Upper lobe of left lung (tissue), 6 donors: ENCODE results near the gene SPPL3. TPM values are rescaled to one million over a fixed set of nuclear protein-coding genes. Genes with fewer than 3 reads are reported as not detected.

Experiments
- ATAC-seq, 2 donors: fragments of 200-7000 bp; cut with Tn5 transposase; one replicate each; pipeline ENCODE4 v1.9.1; 2022; ENCODE audit warnings: mild to moderate bottlenecking in 2 of 2, moderate library complexity in 2 of 2; ENCODE audit not compliant: low FRiP score in 2 of 2
- DNase-seq, 2 donors: peaks; one replicate each; pipeline ENCODE4 v3.0.0-alpha.2; 2019 to 2020
- H3K27ac ChIP-seq, 4 donors: fragments of 200-600 bp; sonication (generic); one replicate each; pipeline ENCODE4 v1.5.1; 2016 to 2019
- H3K27me3 ChIP-seq, 4 donors: fragments of 200-600 bp; sonication (generic); one replicate each; pipeline ENCODE4 v1.5.1; 2017 to 2019
- H3K36me3 ChIP-seq, 4 donors: fragments of 200-600 bp; sonication (generic); one replicate each; pipeline ENCODE4 v1.5.1; 2016 to 2019
- H3K4me1 ChIP-seq, 4 donors: fragments of 200-600 bp; sonication (generic); one replicate each; pipeline ENCODE4 v1.5.1; 2018 to 2019
- H3K4me3 ChIP-seq, 4 donors: fragments of 200-600 bp; sonication (generic); one replicate each; pipeline ENCODE4 v1.5.1; 2017 to 2019; ENCODE audit warnings: mild to moderate bottlenecking in 2 of 4, moderate library complexity in 1 of 4
- H3K9me3 ChIP-seq, 4 donors: fragments of 200-600 bp; sonication (generic); one replicate each; pipeline ENCODE4 v1.5.1; 2018 to 2019
- CTCF ChIP-seq, 6 experiments: fragments of 450-650 bp in 4 of 6; fragments of 200-600 bp in 2 of 6; sonication (generic) in 2 of 6; IDR thresholded peaks; one replicate each; pipeline ENCODE4 v1.5.1; 2016 to 2019; ENCODE audit warnings: antibody characterized with exemption in 6 of 6
- EP300 ChIP-seq, 4 donors: sonication (generic); formaldehyde crosslinking; IDR thresholded peaks; one replicate each; pipeline ENCODE4 v1.5.1; 2017; ENCODE audit warnings: antibody characterized with exemption in 4 of 4, control low read depth in 2 of 4
- POLR2A ChIP-seq, 4 donors: fragments of 450-650 bp; IDR thresholded peaks; one replicate each; pipeline ENCODE4 v1.5.1; 2016 to 2017; ENCODE audit warnings: antibody characterized with exemption in 4 of 4, mild to moderate bottlenecking in 2 of 4
- POLR2AphosphoS5 ChIP-seq, 2 donors: sonication (generic); formaldehyde crosslinking; IDR thresholded peaks; one replicate each; pipeline ENCODE4 v1.5.1; 2017; ENCODE audit warnings: antibody characterized with exemption in 2 of 2
- WGBS, 2 donors: methylation state at CpG; one replicate each; pipeline ENCODE4 v1.1.5; 2017 to 2018; 5-methylcytosine and 5-hydroxymethylcytosine counted together
- total RNA-seq, 6 donors: library from RNA; depleted of rRNA in 4 of 6; stranded (reverse); fragments of >200 nt in 4 of 6; gene quantifications; one replicate each; pipeline versions ENCODE4 v1.1.0 to v1.2.1, GENCODE V29; 2016 to 2021
- donor health status: DM: no; HTN: no; CAD: no; lungs with moderate emphysema.
- donor health status: DM: no; HTN: yes; CAD: no; lungs with severe emphysema.

SPPL3 gene
- total RNA-seq, 6 donors from 2014 or later = 17.8 to 44.3 (median 23.2) TPM

DNA sequence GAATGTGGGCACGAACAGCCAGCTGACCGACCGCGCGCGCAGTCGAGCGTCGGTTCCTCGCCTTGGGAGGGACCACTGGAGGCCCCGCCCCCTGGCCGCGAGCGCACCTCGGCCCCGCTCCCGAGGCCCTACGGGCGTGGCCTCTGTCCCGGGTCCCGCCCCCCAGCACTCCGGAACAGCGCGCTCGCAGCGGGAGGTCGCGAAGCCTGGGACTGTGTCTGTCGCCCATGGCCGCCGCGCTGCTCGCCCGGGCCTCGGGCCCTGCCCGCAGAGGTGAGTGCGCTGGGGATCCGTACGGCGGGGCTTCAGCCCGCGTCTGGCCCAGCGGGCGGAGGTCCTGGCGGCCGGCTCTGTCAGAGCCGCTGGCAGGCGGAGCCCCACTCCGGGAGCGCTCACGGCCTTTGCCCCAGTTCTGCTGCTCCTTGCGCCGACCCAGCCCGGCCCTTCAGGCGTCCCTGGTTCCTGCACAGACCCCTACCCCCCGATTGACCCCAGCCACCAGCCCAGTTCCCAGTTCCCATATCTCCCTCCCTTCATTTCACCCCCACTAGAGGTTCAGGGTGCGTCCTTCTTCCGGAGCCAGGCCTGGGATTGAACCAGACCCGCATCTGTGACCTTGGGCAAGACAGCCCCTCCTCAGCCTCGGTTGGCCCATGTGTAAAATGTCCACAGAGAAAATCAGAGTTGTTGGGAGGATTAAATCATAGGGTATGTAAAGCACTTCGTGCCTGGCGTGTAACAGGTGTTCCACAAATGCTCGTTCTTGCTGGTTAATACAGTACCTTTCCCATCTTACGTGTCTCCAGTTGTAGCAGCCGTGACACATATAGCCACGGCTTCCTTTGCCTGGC lies 178.3 kb downstream of the SPPL3 start, which contains the start of gene ACADS:
ACADS (plus strand) TSS at position 168 of the 851 bp plus-strand sequence; CDS start at position 228, 60 bp downstream.
- no peaks in the 10 kb centered on the region for H3K9me3 ChIP-seq
- H3K4me1 ChIP-seq = peaks cover 16 to 35% (median 25%) of the 10 kb centered on the region in 4 donors
- ATAC-seq = peak; percentile 97 to 99
- H3K27me3 ChIP-seq = no peaks in the 10 kb centered on the region
- peak; percentile 95 to 99 for DNase-seq
- peak within 1 kb of the TSS; percentile 80 to 86 (median 84) for H3K27ac ChIP-seq
- 8 to 51% methylated on average over 9 to 53 of the region's 66 CpGs for WGBS, 2 donors
- no peak for TF ChIP-seq EP300 (IDR thresholded peaks at IDR 0.05)
- peak in 3 of 6 experiments; percentile 13 to 37 (median 21) for TF ChIP-seq CTCF (IDR thresholded peaks at IDR 0.05)
- TF ChIP-seq POLR2AphosphoS5 (IDR thresholded peaks at IDR 0.05) = peak; percentile 45 to 67
- TF ChIP-seq POLR2A (IDR thresholded peaks at IDR 0.05) = peak; percentile 35 to 76 (median 55)
- H3K36me3 ChIP-seq = peaks cover 3 to 55% (median 22%) of the 10 kb centered on the region in 4 donors
- peak within 1 kb of the TSS; percentile 71 to 83 (median 76) for H3K4me3 ChIP-seq

DNA sequence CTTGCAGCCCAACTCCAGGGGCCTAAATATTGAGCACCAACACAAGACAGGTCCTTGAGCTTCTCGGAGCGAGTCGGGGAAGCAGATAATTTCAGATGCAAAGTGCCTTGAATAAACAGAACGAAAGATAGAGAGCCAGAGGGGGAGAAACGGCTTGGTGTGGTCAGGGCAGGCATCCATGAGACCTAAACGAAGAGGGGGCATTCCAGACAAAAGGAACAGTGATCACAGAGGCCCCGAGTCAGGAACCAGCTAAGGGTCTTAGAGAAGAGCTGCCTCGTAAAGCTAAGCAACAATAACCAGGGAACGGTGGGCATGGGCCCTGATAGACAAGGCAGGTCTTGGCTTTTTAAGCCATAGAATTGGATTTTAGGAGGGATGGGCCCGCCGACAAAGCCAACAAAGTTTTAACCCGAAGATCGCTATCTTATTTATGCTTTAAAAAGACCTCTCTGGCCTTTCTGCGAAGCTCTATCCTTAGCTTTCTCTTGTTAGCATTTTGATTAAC lies 179.0 kb downstream of the SPPL3 start:
- H3K27ac ChIP-seq = peak overlapping the region; percentile 80 to 86 (median 84)
- no peak for TF ChIP-seq CTCF (IDR thresholded peaks at IDR 0.05)
- H3K4me1 ChIP-seq = peaks cover 16 to 42% (median 25%) of the 10 kb centered on the region in 4 donors
- H3K27me3 ChIP-seq = no peaks in the 10 kb centered on the region
- no peaks in the 10 kb centered on the region for H3K9me3 ChIP-seq
- ATAC-seq = no peak
- peak overlapping the region in 3 of 4 donors; percentile 71 to 83 (median 76) for H3K4me3 ChIP-seq
- DNase-seq = no peak
- 22 to 28% methylated on average over 14 of the region's 14 CpGs for WGBS, 2 donors
- H3K36me3 ChIP-seq = peaks cover 3 to 57% (median 25%) of the 10 kb centered on the region in 4 donors

GRCh38 chr12:120724720-120725119 lies 179.4 kb downstream of the SPPL3 start:
- WGBS, 2 donors = 71 to 78% methylated on average over 5 of the region's 5 CpGs
- H3K4me3 ChIP-seq = no peak overlapping the region

DNA sequence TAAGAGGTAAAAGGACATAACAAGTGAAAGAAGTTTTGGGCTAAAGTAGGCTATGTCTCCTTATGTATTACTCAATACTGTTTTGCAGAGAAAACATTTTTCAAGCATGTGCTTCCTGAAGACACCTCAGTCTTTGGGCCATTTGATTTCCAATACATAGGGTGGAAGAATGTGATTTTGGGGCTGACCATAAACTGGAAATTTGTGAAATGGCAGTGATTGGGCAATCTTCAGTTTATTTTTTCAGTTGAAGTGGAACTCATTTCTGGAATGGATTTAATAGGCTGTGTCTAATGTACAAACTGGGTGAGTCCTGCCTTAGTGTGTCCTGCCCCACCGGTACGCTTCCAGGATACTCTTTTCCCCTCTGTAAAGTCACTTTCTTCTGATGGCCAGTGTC lies 181.4 kb downstream of the SPPL3 start:
- peaks cover 3 to 64% (median 35%) of the 10 kb centered on the region in 4 donors for H3K36me3 ChIP-seq
- no peaks in the 10 kb centered on the region for H3K27me3 ChIP-seq
- WGBS, 2 donors = 80 to 94% methylated on average over 2 of the region's 2 CpGs
- H3K4me3 ChIP-seq = no peak overlapping the region
- no peak for ATAC-seq
- DNase-seq = no peak
- no peaks in the 10 kb centered on the region for H3K9me3 ChIP-seq
- H3K4me1 ChIP-seq = peaks cover 16 to 43% (median 25%) of the 10 kb centered on the region in 4 donors
- TF ChIP-seq EP300 (IDR thresholded peaks at IDR 0.05) (no peak), POLR2A (IDR thresholded peaks at IDR 0.05) (no peak), POLR2AphosphoS5 (IDR thresholded peaks at IDR 0.05) (no peak), CTCF (IDR thresholded peaks at IDR 0.05) (no peak)
- peak overlapping the region in 1 of 4 donors; percentile 6 for H3K27ac ChIP-seq

More at GRCh38 chr12:120724720-120725119, 179.4 kb downstream of the SPPL3 start:
- DNase-seq (no peak), ATAC-seq (no peak)
- peaks cover 16 to 43% (median 25%) of the 10 kb centered on the region in 4 donors for H3K4me1 ChIP-seq
- no peaks in the 10 kb centered on the region for H3K9me3 ChIP-seq
- no peaks in the 10 kb centered on the region for H3K27me3 ChIP-seq
- H3K36me3 ChIP-seq = peaks cover 3 to 58% (median 28%) of the 10 kb centered on the region in 4 donors
- no peak overlapping the region for H3K27ac ChIP-seq
- TF ChIP-seq POLR2A (IDR thresholded peaks at IDR 0.05) (no peak), POLR2AphosphoS5 (IDR thresholded peaks at IDR 0.05) (no peak)

- H3K9me3 ChIP-seq = no peaks in the 10 kb centered on the region
- no peaks in the 10 kb centered on the region for H3K27me3 ChIP-seq
- H3K4me1 ChIP-seq = peaks cover 16 to 43% (median 25%) of the 10 kb centered on the region in 4 donors
- ATAC-seq (no peak), DNase-seq (no peak)
- WGBS, 2 donors = 78 to 85% methylated on average over 3 of the region's 3 CpGs
- TF ChIP-seq POLR2A (IDR thresholded peaks at IDR 0.05) = no peak
- no peak for TF ChIP-seq POLR2AphosphoS5 (IDR thresholded peaks at IDR 0.05)
- TF ChIP-seq CTCF (IDR thresholded peaks at IDR 0.05) = no peak
- no peak for TF ChIP-seq EP300 (IDR thresholded peaks at IDR 0.05)
- H3K36me3 ChIP-seq = peaks cover 3 to 66% (median 42%) of the 10 kb centered on the region in 4 donors
- H3K4me3 ChIP-seq = no peak overlapping the region
- no peak overlapping the region for H3K27ac ChIP-seq
These were observed 182.3 kb downstream of the SPPL3 start for GRCh38 chr12:120721866-120722265.
